Stimulated activated CD8-positive, alpha-beta memory T cell treated with anti-CD3 and anti-CD28 coated beads, Interleukin-7, amount 100 ng/mL, for 4 hours (primary cell): ENCODE results near the gene S1PR2.
A peak's percentile ranks its signal among the peaks of the same experiment; 100 is the strongest.

Source experiments
- DNase-seq, 2 donors: peaks; one replicate each; pipeline ENCODE4 v3.0.0-alpha.2; 2020; ENCODE audit warnings: low read depth in 2 of 2

Gene S1PR2, protein sequence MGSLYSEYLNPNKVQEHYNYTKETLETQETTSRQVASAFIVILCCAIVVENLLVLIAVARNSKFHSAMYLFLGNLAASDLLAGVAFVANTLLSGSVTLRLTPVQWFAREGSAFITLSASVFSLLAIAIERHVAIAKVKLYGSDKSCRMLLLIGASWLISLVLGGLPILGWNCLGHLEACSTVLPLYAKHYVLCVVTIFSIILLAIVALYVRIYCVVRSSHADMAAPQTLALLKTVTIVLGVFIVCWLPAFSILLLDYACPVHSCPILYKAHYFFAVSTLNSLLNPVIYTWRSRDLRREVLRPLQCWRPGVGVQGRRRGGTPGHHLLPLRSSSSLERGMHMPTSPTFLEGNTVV

GRCh38 chr19:10230861-10231611, at the start of gene S1PR2:
S1PR2 (minus strand) TSS chr19:10231331; CDS start chr19:10224905, 6,426 bp downstream.
- DNase-seq: peak; percentile 58 to 64

DNA sequence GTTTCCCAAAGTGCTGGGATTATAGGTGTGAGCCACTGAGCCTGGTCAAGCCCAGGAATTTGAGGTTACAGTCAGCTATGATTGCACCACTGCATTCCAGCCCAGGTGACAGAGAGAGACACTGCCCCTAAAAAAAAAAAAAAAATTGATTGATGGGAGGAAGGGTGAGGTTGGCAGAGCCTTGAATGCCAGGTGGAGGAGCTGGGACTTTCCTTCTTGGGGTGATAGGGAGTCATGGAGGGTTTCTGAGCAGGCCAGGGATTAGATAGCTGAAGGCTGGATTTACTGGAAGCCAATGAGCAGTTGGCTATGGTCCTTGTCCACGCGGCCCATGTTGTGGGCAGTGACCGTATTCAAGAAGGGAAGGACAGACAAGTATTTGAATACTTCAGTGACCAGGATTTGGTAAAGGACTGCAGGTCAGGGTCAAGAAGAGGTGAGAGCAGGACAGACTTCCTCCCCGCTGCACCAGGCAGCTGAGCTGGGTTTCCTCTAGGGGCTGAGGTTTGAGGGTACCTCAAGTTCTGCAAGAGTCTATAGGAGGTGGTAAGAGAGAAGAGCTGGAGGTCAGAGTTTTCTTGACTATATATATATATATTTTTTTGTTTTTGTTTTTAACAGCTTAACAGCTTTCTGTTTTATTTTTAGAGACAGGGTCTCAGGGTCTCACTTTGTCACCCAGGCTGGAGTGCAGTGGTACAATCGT, 48.8 kb upstream of the S1PR2 start:
- no peak for DNase-seq

DNA sequence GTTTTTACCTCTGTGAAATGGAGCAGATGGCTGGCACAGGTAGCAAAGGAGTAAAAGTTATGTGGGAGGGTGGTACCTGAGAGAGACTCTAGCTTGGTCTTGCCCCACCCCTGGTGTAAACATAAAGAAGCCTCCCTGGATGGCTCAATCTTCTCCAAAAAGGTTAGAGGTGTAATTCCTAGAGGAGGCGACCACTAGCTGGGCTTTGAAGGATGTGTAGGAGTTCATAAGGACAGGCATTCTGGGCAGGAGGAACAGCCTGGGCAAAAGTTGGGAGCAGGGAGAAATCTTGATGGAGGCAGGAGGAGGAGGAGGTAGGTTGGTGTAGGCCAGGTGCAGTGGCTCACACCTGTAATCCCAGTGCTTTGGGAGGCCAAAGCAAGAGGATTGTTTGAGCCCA, 47.8 kb upstream of the S1PR2 start:
- DNase-seq: no peak

DNA sequence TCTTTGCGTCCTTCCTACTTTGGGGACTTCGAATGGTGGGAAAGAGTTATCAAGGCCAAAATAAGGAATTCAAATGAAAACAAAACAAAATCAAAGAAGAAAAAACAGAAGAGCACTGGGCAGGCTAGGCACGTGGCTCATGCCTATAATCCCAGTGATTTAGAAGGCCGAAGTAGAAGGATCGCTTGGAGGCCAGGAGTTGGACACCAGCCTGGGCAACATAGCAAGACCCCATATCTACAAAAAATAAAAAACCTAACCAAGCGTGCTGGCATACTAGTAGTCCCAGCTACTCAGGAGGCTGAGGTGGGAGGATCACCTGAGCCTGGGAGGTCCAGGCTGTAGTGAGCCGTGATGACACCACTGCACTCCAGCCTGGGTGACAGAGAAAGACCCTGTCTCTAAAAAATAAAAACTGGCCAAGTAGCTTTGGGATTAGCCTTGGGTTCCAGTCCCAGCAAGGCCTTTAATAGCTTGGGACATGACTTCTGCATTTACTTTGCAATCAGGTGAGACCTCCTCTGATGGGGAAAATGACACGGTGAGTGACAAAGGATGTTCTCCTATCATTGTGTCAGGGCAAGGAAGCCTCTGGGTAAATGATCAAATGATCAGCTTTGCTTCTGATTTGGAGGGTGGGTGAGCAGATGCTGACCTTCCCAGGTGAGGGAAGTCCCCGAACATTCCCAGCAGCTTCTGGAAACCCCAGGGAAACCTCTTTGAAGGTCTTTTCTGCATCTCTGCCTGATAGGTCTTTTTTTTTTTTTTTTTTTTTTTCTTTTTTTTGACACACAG, 46.9 kb upstream of the S1PR2 start:
- DNase-seq: no peak

GRCh38 chr19:10274589-10274988, 43.5 kb upstream of the S1PR2 start:
- no peak for DNase-seq

GRCh38 chr19:10271543-10272086, 40.5 kb upstream of the S1PR2 start:
- peak in 1 of 2 donors; percentile 33 for DNase-seq

DNA sequence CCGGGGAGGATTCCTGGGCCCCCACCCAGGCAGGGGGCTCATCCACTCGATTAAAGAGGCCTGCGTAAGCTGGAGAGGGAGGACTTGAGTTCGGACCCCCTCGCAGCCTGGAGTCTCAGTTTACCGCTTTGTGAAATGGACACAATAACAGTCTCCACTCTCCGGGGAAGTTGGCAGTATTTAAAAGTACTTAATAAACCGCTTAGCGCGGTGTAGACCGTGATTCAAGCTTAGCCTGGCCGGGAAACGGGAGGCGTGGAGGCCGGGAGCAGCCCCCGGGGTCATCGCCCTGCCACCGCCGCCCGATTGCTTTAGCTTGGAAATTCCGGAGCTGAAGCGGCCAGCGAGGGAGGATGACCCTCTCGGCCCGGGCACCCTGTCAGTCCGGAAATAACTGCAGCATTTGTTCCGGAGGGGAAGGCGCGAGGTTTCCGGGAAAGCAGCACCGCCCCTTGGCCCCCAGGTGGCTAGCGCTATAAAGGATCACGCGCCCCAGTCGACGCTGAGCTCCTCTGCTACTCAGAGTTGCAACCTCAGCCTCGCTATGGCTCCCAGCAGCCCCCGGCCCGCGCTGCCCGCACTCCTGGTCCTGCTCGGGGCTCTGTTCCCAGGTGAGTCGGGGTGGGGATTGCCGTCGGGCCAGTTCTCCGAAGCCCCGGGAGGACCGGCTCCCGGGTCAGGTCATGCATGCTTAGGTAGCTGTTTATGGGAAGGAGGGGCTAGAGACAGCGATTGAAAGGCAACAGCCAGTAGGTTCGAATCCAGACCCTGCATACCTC, 39.7 kb upstream of the S1PR2 start, which contains the start of gene ICAM1:
ICAM1 (plus strand) TSS at position 505 of the 779 bp plus-strand sequence; CDS start at position 545, 40 bp downstream.
- peak; percentile 65 to 74 for DNase-seq

DNA sequence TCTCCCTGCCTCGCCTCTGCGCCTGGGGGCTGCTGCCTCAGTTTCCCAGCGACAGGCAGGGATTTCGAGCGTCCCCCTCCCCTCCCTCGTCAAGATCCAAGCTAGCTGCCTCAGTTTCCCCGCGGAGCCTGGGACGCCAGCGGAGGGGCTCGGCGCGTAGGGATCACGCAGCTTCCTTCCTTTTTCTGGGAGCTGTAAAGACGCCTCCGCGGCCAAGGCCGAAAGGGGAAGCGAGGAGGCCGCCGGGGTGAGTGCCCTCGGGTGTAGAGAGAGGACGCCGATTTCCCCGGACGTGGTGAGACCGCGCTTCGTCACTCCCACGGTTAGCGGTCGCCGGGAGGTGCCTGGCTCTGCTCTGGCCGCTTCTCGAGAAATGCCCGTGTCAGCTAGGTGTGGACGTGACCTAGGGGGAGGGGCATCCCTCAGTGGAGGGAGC, 39.1 kb upstream of the S1PR2 start:
- peak; percentile 59 to 75 for DNase-seq

DNA sequence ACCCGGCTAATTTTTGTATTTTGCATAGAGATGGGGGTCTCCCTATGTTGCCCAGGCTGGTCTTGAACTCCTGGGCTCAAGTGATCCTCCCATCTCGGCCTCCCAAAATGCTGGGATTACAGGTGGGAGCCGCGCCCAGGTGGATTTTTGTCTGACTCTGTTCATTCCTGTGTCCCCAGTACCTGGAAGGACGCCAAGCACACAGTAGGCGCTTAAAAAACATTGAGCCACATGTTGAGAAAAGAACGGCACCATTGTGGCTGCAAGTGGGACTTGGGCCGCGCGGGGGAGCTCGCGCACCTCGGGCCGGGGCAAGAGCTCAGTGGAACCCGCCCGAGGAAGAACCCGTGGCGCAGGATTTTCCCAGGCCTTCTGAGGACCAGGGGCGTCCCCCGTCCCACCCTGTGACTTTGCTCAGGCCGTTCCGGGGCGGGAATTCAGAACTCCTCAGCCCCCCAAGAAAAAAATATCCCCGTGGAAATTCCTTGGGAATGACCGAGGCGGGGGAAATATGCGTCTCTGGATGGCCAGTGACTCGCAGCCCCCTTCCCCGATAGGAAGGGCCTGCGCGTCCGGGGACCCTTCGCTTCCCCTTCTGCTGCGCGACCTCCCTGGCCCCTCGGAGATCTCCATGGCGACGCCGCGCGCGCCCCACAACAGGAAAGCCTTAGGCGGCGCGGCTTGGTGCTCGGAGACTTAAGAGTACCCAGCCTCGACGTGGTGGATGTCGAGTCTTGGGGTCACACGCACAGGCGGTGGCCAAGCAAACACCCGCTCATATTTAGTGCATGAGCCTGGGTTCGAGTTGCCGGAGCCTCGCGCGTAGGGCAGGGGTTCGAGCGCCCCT, 38.4 kb upstream of the S1PR2 start:
- DNase-seq: peak; percentile 72 to 77

GRCh38 chr19:10268071-10268470, 36.9 kb upstream of the S1PR2 start:
- no peak for DNase-seq

DNA sequence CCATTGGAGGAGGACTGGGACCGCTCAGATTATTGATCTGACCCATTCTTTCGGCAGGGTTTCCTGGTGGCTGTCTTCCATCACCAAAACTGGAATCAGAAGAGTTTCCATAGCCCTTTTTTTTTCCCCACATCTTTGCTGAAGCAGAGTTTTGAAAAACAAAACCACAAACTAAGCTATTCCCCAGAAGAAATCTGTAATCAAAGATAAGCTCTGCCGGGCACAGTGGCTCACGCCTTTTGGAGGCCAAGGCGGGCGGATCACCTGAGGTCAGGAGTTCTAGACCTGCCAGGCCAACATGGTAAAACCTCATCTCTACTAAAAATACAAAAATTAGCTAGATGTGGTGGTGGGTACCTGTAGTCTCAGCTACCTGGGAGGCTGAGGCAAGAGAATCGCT, 35.6 kb upstream of the S1PR2 start:
- no peak for DNase-seq

GRCh38 chr19:10262771-10263170, 31.6 kb upstream of the S1PR2 start:
- no peak for DNase-seq

DNA sequence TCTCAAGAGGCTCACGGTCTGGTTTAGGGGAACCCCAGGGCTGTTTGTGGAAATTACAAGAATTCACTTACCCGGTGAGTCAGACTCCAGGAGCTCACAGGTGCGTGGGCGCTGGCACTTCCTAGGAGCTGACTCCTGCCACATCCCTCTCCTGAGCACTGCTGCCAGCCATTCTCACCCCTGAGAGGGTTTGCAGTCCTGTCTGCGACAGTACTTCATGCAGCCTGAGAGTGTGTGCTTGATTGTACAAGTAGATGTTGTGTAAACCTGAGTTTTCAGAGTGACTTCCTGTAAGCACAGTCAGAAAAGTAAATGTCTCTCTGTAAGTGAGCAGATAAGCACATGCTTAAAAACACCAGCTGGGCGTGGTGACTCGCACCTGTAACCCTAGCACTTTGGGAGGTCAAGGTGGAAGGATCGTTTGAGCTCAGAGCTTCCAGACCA, 29.0 kb upstream of the S1PR2 start:
- DNase-seq: peak; percentile 45 to 50

- DNase-seq: peak; percentile 81 to 91
Measured at GRCh38 chr19:10259162-10259905, 28.2 kb upstream of the S1PR2 start.

- no peak for DNase-seq
Measured at GRCh38 chr19:10258080-10258710, 27.1 kb upstream of the S1PR2 start.

GRCh38 chr19:10256970-10257615, 26.0 kb upstream of the S1PR2 start:
- no peak for DNase-seq

GRCh38 chr19:10256551-10256950, 25.4 kb upstream of the S1PR2 start:
- no peak for DNase-seq

GRCh38 chr19:10255358-10255757, 24.2 kb upstream of the S1PR2 start:
- no peak for DNase-seq
